ENCODE results near the gene NUDT13. TPM values are rescaled to one million over a fixed set of nuclear protein-coding genes. Genes with fewer than 3 reads are reported as not detected.

Gene NUDT13
- total and polyA plus RNA-seq, 2 of the 4 experiments (the other 2 are of a cell fraction) = 0.90 to 1.7 TPM

- TF ChIP-seq USF2 (IDR thresholded peaks at IDR 0.05; ENCODE audit: low read depth, low read length) (peak; percentile 10; the same call in 1 of the 2 replicates), NFE2L2 (IDR thresholded peaks at IDR 0.05; ENCODE audit: low read depth, low read length) (no peak), CEBPB (IDR thresholded peaks at IDR 0.05; ENCODE audit: low read depth, low read length) (no peak)
Observed at GRCh38 chr10:73096449-73097304, 13.6 kb upstream of the NUDT13 start, which contains the start of gene P4HA1 (continued).
